ENCODE results near the gene TPD52L2.

TPD52L2 gene

DNA sequence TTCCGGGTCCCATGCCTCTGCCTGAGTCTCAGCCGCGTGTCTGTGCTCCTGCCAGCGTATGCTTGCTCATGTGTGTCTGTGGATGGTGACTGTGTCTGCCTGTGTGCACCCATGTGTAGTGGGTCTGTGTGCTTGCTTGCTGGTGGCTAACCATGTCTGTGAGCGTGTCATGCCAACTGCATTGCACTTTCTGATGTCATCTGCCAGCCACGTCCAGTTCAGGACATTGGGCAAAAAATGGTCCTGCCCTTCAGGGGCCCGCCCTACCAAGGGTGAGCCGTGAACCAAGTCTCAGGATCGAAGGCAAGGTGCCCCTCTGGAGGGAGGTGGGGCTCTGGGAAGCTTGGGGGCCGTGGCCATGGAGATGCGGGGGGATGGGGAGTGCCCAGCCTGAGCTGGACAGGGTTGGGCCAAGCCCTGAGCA lies 24.7 kb upstream of the TPD52L2 start:
- H3K27ac ChIP-seq (replicated peaks): no peak overlapping the region
- no peak for DNase-seq (ENCODE audit: low read depth in 1 of 2, low spot score in 1 of 2)
- H3K4me3 ChIP-seq (replicated peaks; ENCODE audit: insufficient read depth, low read length): no peak overlapping the region
- TF ChIP-seq, protein P1, sequence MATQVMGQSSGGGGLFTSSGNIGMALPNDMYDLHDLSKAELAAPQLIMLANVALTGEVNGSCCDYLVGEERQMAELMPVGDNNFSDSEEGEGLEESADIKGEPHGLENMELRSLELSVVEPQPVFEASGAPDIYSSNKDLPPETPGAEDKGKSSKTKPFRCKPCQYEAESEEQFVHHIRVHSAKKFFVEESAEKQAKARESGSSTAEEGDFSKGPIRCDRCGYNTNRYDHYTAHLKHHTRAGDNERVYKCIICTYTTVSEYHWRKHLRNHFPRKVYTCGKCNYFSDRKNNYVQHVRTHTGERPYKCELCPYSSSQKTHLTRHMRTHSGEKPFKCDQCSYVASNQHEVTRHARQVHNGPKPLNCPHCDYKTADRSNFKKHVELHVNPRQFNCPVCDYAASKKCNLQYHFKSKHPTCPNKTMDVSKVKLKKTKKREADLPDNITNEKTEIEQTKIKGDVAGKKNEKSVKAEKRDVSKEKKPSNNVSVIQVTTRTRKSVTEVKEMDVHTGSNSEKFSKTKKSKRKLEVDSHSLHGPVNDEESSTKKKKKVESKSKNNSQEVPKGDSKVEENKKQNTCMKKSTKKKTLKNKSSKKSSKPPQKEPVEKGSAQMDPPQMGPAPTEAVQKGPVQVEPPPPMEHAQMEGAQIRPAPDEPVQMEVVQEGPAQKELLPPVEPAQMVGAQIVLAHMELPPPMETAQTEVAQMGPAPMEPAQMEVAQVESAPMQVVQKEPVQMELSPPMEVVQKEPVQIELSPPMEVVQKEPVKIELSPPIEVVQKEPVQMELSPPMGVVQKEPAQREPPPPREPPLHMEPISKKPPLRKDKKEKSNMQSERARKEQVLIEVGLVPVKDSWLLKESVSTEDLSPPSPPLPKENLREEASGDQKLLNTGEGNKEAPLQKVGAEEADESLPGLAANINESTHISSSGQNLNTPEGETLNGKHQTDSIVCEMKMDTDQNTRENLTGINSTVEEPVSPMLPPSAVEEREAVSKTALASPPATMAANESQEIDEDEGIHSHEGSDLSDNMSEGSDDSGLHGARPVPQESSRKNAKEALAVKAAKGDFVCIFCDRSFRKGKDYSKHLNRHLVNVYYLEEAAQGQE (IDR thresholded peaks at IDR 0.05; ENCODE audit: insufficient replicate concordance, low read depth): no peak
- TF ChIP-seq SPI1 (IDR thresholded peaks at IDR 0.05; ENCODE audit: borderline replicate concordance, low read depth) (no peak), POLR2AphosphoS5 (IDR thresholded peaks at IDR 0.05; ENCODE audit: low read depth) (no peak), GABPA (IDR thresholded peaks at IDR 0.05; ENCODE audit: low read depth) (no peak)
- TF ChIP-seq, protein P2, sequence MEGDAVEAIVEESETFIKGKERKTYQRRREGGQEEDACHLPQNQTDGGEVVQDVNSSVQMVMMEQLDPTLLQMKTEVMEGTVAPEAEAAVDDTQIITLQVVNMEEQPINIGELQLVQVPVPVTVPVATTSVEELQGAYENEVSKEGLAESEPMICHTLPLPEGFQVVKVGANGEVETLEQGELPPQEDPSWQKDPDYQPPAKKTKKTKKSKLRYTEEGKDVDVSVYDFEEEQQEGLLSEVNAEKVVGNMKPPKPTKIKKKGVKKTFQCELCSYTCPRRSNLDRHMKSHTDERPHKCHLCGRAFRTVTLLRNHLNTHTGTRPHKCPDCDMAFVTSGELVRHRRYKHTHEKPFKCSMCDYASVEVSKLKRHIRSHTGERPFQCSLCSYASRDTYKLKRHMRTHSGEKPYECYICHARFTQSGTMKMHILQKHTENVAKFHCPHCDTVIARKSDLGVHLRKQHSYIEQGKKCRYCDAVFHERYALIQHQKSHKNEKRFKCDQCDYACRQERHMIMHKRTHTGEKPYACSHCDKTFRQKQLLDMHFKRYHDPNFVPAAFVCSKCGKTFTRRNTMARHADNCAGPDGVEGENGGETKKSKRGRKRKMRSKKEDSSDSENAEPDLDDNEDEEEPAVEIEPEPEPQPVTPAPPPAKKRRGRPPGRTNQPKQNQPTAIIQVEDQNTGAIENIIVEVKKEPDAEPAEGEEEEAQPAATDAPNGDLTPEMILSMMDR (IDR thresholded peaks at IDR 0.05; ENCODE audit: insufficient read depth, low read length): no peak
- H3K27me3 ChIP-seq (ENCODE audit: insufficient read depth, poor library complexity, severe bottlenecking): peaks cover 7% of the 10 kb centered on the region

DNA sequence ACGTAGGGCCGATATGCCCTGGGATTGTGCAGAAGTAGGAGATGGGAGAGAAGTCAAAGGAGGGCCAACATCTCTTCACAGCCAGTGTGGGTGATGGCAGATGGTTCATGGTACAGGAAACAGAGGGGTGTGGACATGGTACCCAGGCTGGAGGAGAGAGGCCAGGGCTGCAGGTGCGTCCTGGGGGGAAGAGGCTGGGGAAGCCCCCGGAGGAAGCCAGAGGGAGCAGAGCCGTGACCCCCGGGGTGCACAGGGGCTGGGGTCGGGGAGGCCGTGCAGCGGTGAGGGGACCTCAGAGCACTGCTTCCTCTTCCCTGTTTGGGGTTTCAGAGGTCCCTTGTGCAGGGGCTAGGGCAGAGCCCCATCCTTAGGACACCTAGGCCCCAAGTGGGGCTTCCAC lies 22.8 kb upstream of the TPD52L2 start:
- Histone ChIP-seq H3K4me3 (replicated peaks; ENCODE audit: insufficient read depth, low read length) (no peak overlapping the region), H3K27ac (replicated peaks) (no peak overlapping the region), H3K27me3 (ENCODE audit: insufficient read depth, poor library complexity, severe bottlenecking) (peaks cover 7% of the 10 kb centered on the region)
- TF ChIP-seq SPI1 (IDR thresholded peaks at IDR 0.05; ENCODE audit: borderline replicate concordance, low read depth): no peak
- TF ChIP-seq, protein P2 (IDR thresholded peaks at IDR 0.05; ENCODE audit: insufficient read depth, low read length): no peak
- no peak for TF ChIP-seq POLR2AphosphoS5 (IDR thresholded peaks at IDR 0.05; ENCODE audit: low read depth)
- TF ChIP-seq, protein P1 (IDR thresholded peaks at IDR 0.05; ENCODE audit: insufficient replicate concordance, low read depth): no peak
- no peak for TF ChIP-seq GABPA (IDR thresholded peaks at IDR 0.05; ENCODE audit: low read depth)
- DNase-seq (ENCODE audit: low read depth in 1 of 2, low spot score in 1 of 2): no peak

DNA sequence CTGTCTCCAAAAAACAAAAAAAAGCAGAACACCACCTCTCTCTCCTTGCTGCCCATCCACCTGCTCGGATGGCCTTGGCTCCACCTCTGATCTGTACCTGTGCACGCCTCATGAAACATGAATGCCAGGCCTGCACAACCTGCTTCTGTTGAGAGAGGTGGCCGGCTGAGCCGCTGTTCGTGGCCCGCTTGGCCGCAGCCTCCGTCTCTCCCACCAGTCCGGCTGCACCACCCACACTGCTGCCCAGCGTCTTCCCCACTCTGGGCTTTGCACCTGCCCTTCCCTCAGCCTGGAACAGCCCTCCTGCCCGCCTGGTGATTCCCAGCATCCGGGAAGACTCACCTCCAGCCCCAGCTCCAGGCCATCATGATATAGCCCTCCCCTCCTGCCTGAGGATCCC lies 21.8 kb upstream of the TPD52L2 start:
- no peak for DNase-seq (ENCODE audit: low read depth in 1 of 2, low spot score in 1 of 2)
- peaks cover 7% of the 10 kb centered on the region for H3K27me3 ChIP-seq (ENCODE audit: insufficient read depth, poor library complexity, severe bottlenecking)
- TF ChIP-seq SPI1 (IDR thresholded peaks at IDR 0.05; ENCODE audit: borderline replicate concordance, low read depth) (no peak), GABPA (IDR thresholded peaks at IDR 0.05; ENCODE audit: low read depth) (no peak), POLR2AphosphoS5 (IDR thresholded peaks at IDR 0.05; ENCODE audit: low read depth) (no peak)
- TF ChIP-seq, protein P1 (IDR thresholded peaks at IDR 0.05; ENCODE audit: insufficient replicate concordance, low read depth): no peak
- TF ChIP-seq, protein P2 (IDR thresholded peaks at IDR 0.05; ENCODE audit: insufficient read depth, low read length): no peak
- H3K27ac ChIP-seq (replicated peaks): no peak overlapping the region
- no peak overlapping the region for H3K4me3 ChIP-seq (replicated peaks; ENCODE audit: insufficient read depth, low read length)

Data from HL-60 (cell line).